ENCODE data around the gene ERBB3.

ERBB3 gene

GRCh38 chr12:56141946-56142784, 62.2 kb downstream of the ERBB3 start:
- H3K79me2 ChIP-seq (ENCODE audit: low read length): no peaks in the 10 kb centered on the region
- H3K9me2 ChIP-seq (replicated peaks; ENCODE audit: insufficient read depth, low read length): no peaks in the 10 kb centered on the region
- H3K4me3 ChIP-seq (ENCODE audit: low read length): no peak overlapping the region
- no peaks in the 10 kb centered on the region for H4K20me1 ChIP-seq (ENCODE audit: insufficient read depth, low read length)
- no peak overlapping the region for H3K4me2 ChIP-seq (ENCODE audit: low read depth, low read length)
- H3K27me3 ChIP-seq (replicated peaks; ENCODE audit: insufficient read depth, low read length): no peaks in the 10 kb centered on the region
- H3K9me3 ChIP-seq (replicated peaks; ENCODE audit: insufficient read depth, low read length): no peaks in the 10 kb centered on the region
- H3F3A ChIP-seq (ENCODE audit: insufficient read depth, low read length): 0 out of 2 replicates have a peak, but pooled peaks cover 11% of the 10 kb centered on the region
- no peak for DNase-seq
- H3K27ac ChIP-seq (ENCODE audit: low read length): no peak overlapping the region
- H3K9ac ChIP-seq (ENCODE audit: low read length): no peak overlapping the region
- no peaks in the 10 kb centered on the region; the same call in none of the 2 replicates for H3K36me3 ChIP-seq (replicated peaks; ENCODE audit: insufficient read depth, low read length)
- no peak for TF ChIP-seq EZH2phosphoT487 (IDR thresholded peaks at IDR 0.05; ENCODE audit: low read length)
- TF ChIP-seq EZH2 (optimal IDR thresholded peaks at IDR 0.05; ENCODE audit: low read depth, low read length): no peak
- no peak for TF ChIP-seq CTCF (IDR thresholded peaks at IDR 0.05; ENCODE audit: low read length)
- H3K4me1 ChIP-seq (ENCODE audit: low read length): no peaks in the 10 kb centered on the region
- H2AFZ ChIP-seq (ENCODE audit: low read length): no peak overlapping the region

- no peaks in the 10 kb centered on the region for H3K9me3 ChIP-seq (replicated peaks; ENCODE audit: insufficient read depth, low read length)
- 0 out of 2 replicates have a peak, but pooled peaks cover 11% of the 10 kb centered on the region for H3F3A ChIP-seq (ENCODE audit: insufficient read depth, low read length)
- H3K9me2 ChIP-seq (replicated peaks; ENCODE audit: insufficient read depth, low read length): no peaks in the 10 kb centered on the region
- DNase-seq: no peak
- H3K4me3 ChIP-seq (ENCODE audit: low read length): no peak overlapping the region
- H3K79me2 ChIP-seq (ENCODE audit: low read length): no peaks in the 10 kb centered on the region
- no peaks in the 10 kb centered on the region for H3K4me1 ChIP-seq (ENCODE audit: low read length)
- no peak for TF ChIP-seq EZH2phosphoT487 (IDR thresholded peaks at IDR 0.05; ENCODE audit: low read length)
- TF ChIP-seq CTCF (IDR thresholded peaks at IDR 0.05; ENCODE audit: low read length): no peak
- TF ChIP-seq EZH2 (optimal IDR thresholded peaks at IDR 0.05; ENCODE audit: low read depth, low read length): no peak
- H3K27ac ChIP-seq (ENCODE audit: low read length): no peak overlapping the region
- H3K36me3 ChIP-seq (replicated peaks; ENCODE audit: insufficient read depth, low read length): no peaks in the 10 kb centered on the region; the same call in none of the 2 replicates
- no peak overlapping the region for H3K4me2 ChIP-seq (ENCODE audit: low read depth, low read length)
- H2AFZ ChIP-seq (ENCODE audit: low read length): no peak overlapping the region
- no peak overlapping the region for H3K9ac ChIP-seq (ENCODE audit: low read length)
- H3K27me3 ChIP-seq (replicated peaks; ENCODE audit: insufficient read depth, low read length): no peaks in the 10 kb centered on the region
- no peaks in the 10 kb centered on the region for H4K20me1 ChIP-seq (ENCODE audit: insufficient read depth, low read length)
These were observed 63.3 kb downstream of the ERBB3 start for GRCh38 chr12:56143217-56143616.

- H3K9me3 ChIP-seq (replicated peaks; ENCODE audit: insufficient read depth, low read length): no peaks in the 10 kb centered on the region
- no peaks in the 10 kb centered on the region for H3K79me2 ChIP-seq (ENCODE audit: low read length)
- no peaks in the 10 kb centered on the region for H3K4me1 ChIP-seq (ENCODE audit: low read length)
- no peaks in the 10 kb centered on the region for H4K20me1 ChIP-seq (ENCODE audit: insufficient read depth, low read length)
- H2AFZ ChIP-seq (ENCODE audit: low read length): no peak overlapping the region
- no peak overlapping the region for H3K27ac ChIP-seq (ENCODE audit: low read length)
- TF ChIP-seq EZH2 (optimal IDR thresholded peaks at IDR 0.05; ENCODE audit: low read depth, low read length) (no peak), EZH2phosphoT487 (IDR thresholded peaks at IDR 0.05; ENCODE audit: low read length) (no peak), CTCF (IDR thresholded peaks at IDR 0.05; ENCODE audit: low read length) (no peak)
- 0 out of 2 replicates have a peak, but pooled peaks cover 11% of the 10 kb centered on the region for H3F3A ChIP-seq (ENCODE audit: insufficient read depth, low read length)
- H3K4me2 ChIP-seq (ENCODE audit: low read depth, low read length): no peak overlapping the region
- H3K27me3 ChIP-seq (replicated peaks; ENCODE audit: insufficient read depth, low read length): no peaks in the 10 kb centered on the region
- no peak overlapping the region for H3K9ac ChIP-seq (ENCODE audit: low read length)
- no peaks in the 10 kb centered on the region for H3K9me2 ChIP-seq (replicated peaks; ENCODE audit: insufficient read depth, low read length)
- no peak for DNase-seq
- H3K36me3 ChIP-seq (replicated peaks; ENCODE audit: insufficient read depth, low read length): no peaks in the 10 kb centered on the region; the same call in none of the 2 replicates
- H3K4me3 ChIP-seq (ENCODE audit: low read length): no peak overlapping the region
These were observed 63.9 kb downstream of the ERBB3 start for GRCh38 chr12:56143870-56144269.

All from MM.1S (cell line).